Esophagus mucosa (tissue), 1 donor: ENCODE results near the gene ATP6V1C2. TPM values are rescaled to one million over a fixed set of nuclear protein-coding genes. Genes with fewer than 3 reads are reported as not detected.

Experiments used
- ATAC-seq: fragments of 200-7000 bp; cut with Tn5 transposase; one replicate; pipeline ENCODE4 v1.9.1; 2020
- total RNA-seq: library from RNA; stranded (reverse); gene quantifications from one replicate; pipeline ENCODE4 v1.2.4, GENCODE V29; 2023
- donor health status: DM: yes; HTN: yes; CAD: no.

The ATP6V1C2 gene
- total RNA-seq, result 5.1 TPM

- ATAC-seq, result peak; percentile 52
These were observed at the start of gene ATP6V1C2 for GRCh38 chr2:10721396-10722251. Gene ATP6V1C2 (plus strand): TSS chr2:10721630. CDS start chr2:10722850, 1,220 bp downstream.

- no peak for ATAC-seq
These were observed 46.3 kb upstream of the ATP6V1C2 start for GRCh38 chr2:10675131-10675530.

- no peak for ATAC-seq
These were observed 43.2 kb upstream of the ATP6V1C2 start for GRCh38 chr2:10678225-10678624.

- ATAC-seq, result no peak
These were observed 41.2 kb upstream of the ATP6V1C2 start for GRCh38 chr2:10680214-10680613.

GRCh38 chr2:10680957-10681356, 40.5 kb upstream of the ATP6V1C2 start:
- ATAC-seq, result no peak

GRCh38 chr2:10686176-10686730, 35.2 kb upstream of the ATP6V1C2 start:
- no peak for ATAC-seq

GRCh38 chr2:10688921-10689807, 32.3 kb upstream of the ATP6V1C2 start:
- ATAC-seq, result peak; percentile 58

- ATAC-seq, result no peak
These were observed 29.9 kb upstream of the ATP6V1C2 start for GRCh38 chr2:10691521-10691920.

- no peak for ATAC-seq
These were observed 21.2 kb upstream of the ATP6V1C2 start for GRCh38 chr2:10700078-10700803.

- ATAC-seq, result no peak
These were observed 17.3 kb upstream of the ATP6V1C2 start for GRCh38 chr2:10704034-10704594.

GRCh38 chr2:10706033-10706432, 15.4 kb upstream of the ATP6V1C2 start:
- no peak for ATAC-seq

- peak; percentile 27 for ATAC-seq
These were observed 13.6 kb upstream of the ATP6V1C2 start for GRCh38 chr2:10707831-10708230.

GRCh38 chr2:10709290-10709939, 12.0 kb upstream of the ATP6V1C2 start:
- ATAC-seq, result peak; percentile 64

GRCh38 chr2:10712185-10712809, 9.1 kb upstream of the ATP6V1C2 start:
- no peak for ATAC-seq

GRCh38 chr2:10716581-10716980, 4.8 kb upstream of the ATP6V1C2 start:
- peak; percentile 80 for ATAC-seq

GRCh38 chr2:10717628-10718027, 3.8 kb upstream of the ATP6V1C2 start:
- peak; percentile 86 for ATAC-seq

GRCh38 chr2:10720306-10720705, 1.1 kb upstream of the ATP6V1C2 start:
- peak; percentile 22 for ATAC-seq

- peak; percentile 20 for ATAC-seq
These were observed 459 bp upstream of the ATP6V1C2 start for GRCh38 chr2:10720947-10721395.

GRCh38 chr2:10722252-10722825, 909 bp downstream of the ATP6V1C2 start:
- ATAC-seq, result no peak

- no peak for ATAC-seq
These were observed 11.6 kb downstream of the ATP6V1C2 start for GRCh38 chr2:10732924-10733565.
